C4-2B (cell line): Measurements from ENCODE around the gene LOC128125822.

Source experiments
- H3K27ac ChIP-seq: fragments of 450-650 bp; 2 replicates; pipeline ENCODE4 v1.5.1; 2017
- ZFX ChIP-seq: fragments of 450-650 bp; IDR thresholded peaks from 2 replicates; pipeline ENCODE4 v1.6.1; 2017
- TF ChIP-seq, protein P1 (sequence below): fragments of 450-650 bp; conservative IDR thresholded peaks from 2 replicates; pipeline ENCODE4 v1.5.1; 2017; ENCODE audit warnings: mild to moderate bottlenecking

The LOC128125822 gene

GRCh38 chr6:63571361-63572043, 778 bp upstream of the LOC128125822 start:
- H3K27ac ChIP-seq: peak overlapping the region; percentile 97

GRCh38 chr6:63572747-63573075, 431 bp downstream of the LOC128125822 start:
- peak overlapping the region; percentile 97 for H3K27ac ChIP-seq
- TF ChIP-seq ZFX: no peak
- TF ChIP-seq, protein P1, sequence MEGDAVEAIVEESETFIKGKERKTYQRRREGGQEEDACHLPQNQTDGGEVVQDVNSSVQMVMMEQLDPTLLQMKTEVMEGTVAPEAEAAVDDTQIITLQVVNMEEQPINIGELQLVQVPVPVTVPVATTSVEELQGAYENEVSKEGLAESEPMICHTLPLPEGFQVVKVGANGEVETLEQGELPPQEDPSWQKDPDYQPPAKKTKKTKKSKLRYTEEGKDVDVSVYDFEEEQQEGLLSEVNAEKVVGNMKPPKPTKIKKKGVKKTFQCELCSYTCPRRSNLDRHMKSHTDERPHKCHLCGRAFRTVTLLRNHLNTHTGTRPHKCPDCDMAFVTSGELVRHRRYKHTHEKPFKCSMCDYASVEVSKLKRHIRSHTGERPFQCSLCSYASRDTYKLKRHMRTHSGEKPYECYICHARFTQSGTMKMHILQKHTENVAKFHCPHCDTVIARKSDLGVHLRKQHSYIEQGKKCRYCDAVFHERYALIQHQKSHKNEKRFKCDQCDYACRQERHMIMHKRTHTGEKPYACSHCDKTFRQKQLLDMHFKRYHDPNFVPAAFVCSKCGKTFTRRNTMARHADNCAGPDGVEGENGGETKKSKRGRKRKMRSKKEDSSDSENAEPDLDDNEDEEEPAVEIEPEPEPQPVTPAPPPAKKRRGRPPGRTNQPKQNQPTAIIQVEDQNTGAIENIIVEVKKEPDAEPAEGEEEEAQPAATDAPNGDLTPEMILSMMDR: no peak

More at GRCh38 chr6:63571361-63572043, 778 bp upstream of the LOC128125822 start:
- TF ChIP-seq, protein P1: no peak
- no peak for TF ChIP-seq ZFX

DNA sequence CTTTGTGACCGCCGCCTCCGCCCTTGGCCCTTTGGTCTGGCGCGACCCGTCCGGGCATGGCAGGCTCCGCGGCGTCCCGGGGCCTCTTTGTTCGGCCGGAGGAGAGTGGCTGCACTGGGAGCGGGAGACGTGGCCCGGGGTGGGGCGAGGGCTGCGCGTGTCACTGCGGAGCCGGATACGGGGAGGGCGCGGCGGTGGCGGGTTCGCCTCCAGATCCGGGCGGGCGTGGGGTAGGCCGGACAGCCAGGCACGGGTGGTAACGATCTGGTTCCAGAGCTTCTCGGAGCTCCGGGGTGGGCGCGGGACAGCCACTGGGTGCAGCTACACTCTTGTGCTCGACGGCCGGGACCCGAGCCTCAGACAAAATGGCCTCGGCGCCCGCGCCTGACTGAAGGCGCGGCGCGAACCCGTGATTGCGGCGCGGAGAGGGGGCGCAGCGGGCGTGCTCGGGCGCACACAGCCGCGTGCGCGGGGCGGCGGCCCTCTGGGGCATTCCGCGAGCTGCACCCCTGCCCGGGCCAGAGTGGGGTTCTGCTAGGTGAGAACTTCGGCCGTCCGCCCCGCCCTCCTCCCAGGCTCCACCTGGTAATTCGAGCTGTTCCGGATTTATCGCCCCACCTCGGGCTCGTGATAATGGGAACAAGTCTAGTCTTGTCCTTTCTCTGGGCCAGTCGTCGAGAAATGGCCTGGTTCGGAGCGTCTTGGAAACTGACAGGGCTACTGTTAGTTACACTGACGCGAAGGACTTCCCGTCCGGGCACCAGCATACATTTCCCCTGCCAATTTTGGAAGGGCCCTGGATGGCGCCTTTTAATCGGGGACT, 1.0 kb downstream of the LOC128125822 start:
- peak overlapping the region; percentile 97 for H3K27ac ChIP-seq
- TF ChIP-seq, protein P1: no peak
- peak; percentile 66 for TF ChIP-seq ZFX

DNA sequence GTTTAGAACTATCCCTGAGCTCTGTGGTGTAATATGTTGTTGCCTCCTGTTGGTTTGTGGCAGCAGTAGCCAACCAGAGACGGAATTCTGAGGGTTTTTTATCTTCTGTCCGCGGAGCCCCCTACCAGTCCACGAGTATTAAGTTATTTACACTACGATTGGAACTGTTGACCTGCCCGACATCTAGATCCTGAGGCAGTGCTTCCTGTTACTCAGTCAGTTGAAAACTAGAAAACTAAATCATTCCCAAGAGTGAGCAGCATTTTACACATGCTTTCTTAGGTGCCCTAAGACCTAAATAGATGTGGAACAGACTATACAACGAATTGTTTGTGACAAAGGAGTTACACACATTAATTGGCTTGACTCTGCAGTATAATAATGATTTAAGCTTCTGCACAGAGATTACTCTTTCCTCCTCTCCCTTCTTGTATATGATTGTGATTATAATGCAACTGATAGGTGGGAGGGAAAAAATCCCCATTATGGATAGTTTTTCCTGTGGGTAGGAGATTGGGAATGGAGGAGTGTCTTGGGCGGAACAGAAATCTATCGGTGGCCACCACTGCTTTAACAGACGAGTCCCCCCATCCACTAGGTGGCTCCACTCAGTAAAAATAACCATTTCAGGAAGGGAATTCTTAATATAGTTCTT, 1.7 kb downstream of the LOC128125822 start:
- TF ChIP-seq, protein P1: peak; percentile 81
- no peak for TF ChIP-seq ZFX
- peak overlapping the region; percentile 97 for H3K27ac ChIP-seq

DNA sequence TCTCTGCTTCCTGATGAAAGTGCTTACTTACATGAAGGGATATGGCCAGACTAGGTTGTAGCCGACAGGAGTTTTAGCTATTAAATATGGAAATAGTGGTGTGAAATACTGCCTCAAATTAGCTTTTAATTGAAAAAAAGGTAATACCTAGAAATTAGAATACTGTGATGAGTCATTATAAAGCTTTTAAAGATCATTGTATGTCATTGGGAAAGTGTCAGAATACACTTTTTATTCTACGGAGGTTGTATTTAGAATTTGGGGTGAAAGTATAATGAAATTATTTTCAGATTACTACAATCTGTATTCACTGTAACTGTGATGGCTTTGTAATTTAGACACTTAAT, 2.2 kb downstream of the LOC128125822 start:
- H3K27ac ChIP-seq: peak overlapping the region; percentile 97; the same call in 1 of the 2 replicates
- no peak for TF ChIP-seq ZFX
- TF ChIP-seq, protein P1: peak; percentile 53

- H3K27ac ChIP-seq: no peak overlapping the region
- TF ChIP-seq, protein P1: no peak
- TF ChIP-seq ZFX: no peak
These were observed 4.0 kb downstream of the LOC128125822 start for GRCh38 chr6:63576147-63576772.
